ENCODE measurements around the gene CR1L. TPM values are rescaled to one million over a fixed set of nuclear protein-coding genes. Genes with fewer than 3 reads are reported as not detected.

Gene CR1L
- total RNA-seq, 4 donors from 2014 or later = 0.22 TPM; not detected in 3

GRCh38 chr1:207666342-207666741, 21.4 kb downstream of the CR1L start:
- Histone ChIP-seq H3K4me1 (peaks cover 0 to 7% of the 10 kb centered on the region in 2 donors), H3K27me3 (no peaks in the 10 kb centered on the region), H3K4me3 (replicated peaks in 1 of 3) (no peak overlapping the region), H3K9me3 (no peaks in the 10 kb centered on the region), H3K27ac (no peak overlapping the region), H3K36me3 (no peaks in the 10 kb centered on the region)
- intact Hi-C loops (cut with DNase I) = no loop called here
- DNase-seq = no peak
- 92 to 94% methylated on average over 1 of the region's 1 CpG for WGBS, 2 donors
- no peak for TF ChIP-seq CTCF (IDR thresholded peaks at IDR 0.05)
- no peak for TF ChIP-seq POLR2A (IDR thresholded peaks at IDR 0.05)

- no peak for TF ChIP-seq POLR2A (IDR thresholded peaks at IDR 0.05)
- TF ChIP-seq CTCF (IDR thresholded peaks at IDR 0.05) = no peak
- 15 to 18% methylated on average over 13 to 15 of the region's 44 CpGs for WGBS, 2 donors
- no peaks in the 10 kb centered on the region for H3K27me3 ChIP-seq
Observed at GRCh38 chr1:207669528-207670009, 24.6 kb downstream of the CR1L start.

GRCh38 chr1:207670192-207670591, 25.3 kb downstream of the CR1L start:
- H3K9me3 ChIP-seq = no peaks in the 10 kb centered on the region
- H3K4me3 ChIP-seq (replicated peaks in 1 of 3) = no peak overlapping the region
- no peak for DNase-seq
- peaks cover 0 to 7% of the 10 kb centered on the region in 2 donors for H3K4me1 ChIP-seq
- H3K27ac ChIP-seq = no peak overlapping the region
- no peak for TF ChIP-seq CTCF (IDR thresholded peaks at IDR 0.05)
- no peak for TF ChIP-seq POLR2A (IDR thresholded peaks at IDR 0.05)
- intact Hi-C loops (cut with DNase I) = no loop called here
- H3K36me3 ChIP-seq = no peaks in the 10 kb centered on the region
- WGBS, 2 donors = 77% methylated on average over 3 of the region's 3 CpGs
- no peaks in the 10 kb centered on the region for H3K27me3 ChIP-seq

More at GRCh38 chr1:207669528-207670009, 24.6 kb downstream of the CR1L start:
- no peak overlapping the region for H3K4me3 ChIP-seq (replicated peaks in 1 of 3)
- no peaks in the 10 kb centered on the region for H3K9me3 ChIP-seq
- H3K4me1 ChIP-seq = peaks cover 0 to 7% of the 10 kb centered on the region in 2 donors
- H3K27ac ChIP-seq = no peak overlapping the region
- DNase-seq = no peak
- intact Hi-C loops (cut with DNase I) = no loop called here
- H3K36me3 ChIP-seq = no peaks in the 10 kb centered on the region

GRCh38 chr1:207670997-207671396, 26.1 kb downstream of the CR1L start:
- Histone ChIP-seq H3K36me3 (no peaks in the 10 kb centered on the region), H3K27ac (no peak overlapping the region), H3K4me3 (replicated peaks in 1 of 3) (no peak overlapping the region), H3K9me3 (no peaks in the 10 kb centered on the region), H3K4me1 (peaks cover 0 to 7% of the 10 kb centered on the region in 2 donors), H3K27me3 (no peaks in the 10 kb centered on the region)
- peak; percentile 30 to 37 for DNase-seq
- 26 to 34% methylated on average over 3 of the region's 3 CpGs for WGBS, 2 donors
- intact Hi-C loops (cut with DNase I) = no loop called here
- no peak for TF ChIP-seq POLR2A (IDR thresholded peaks at IDR 0.05)
- TF ChIP-seq CTCF (IDR thresholded peaks at IDR 0.05) = no peak

GRCh38 chr1:207672522-207673130, 27.7 kb downstream of the CR1L start:
- H3K4me1 ChIP-seq = peaks cover 0 to 7% of the 10 kb centered on the region in 2 donors
- H3K27me3 ChIP-seq = no peaks in the 10 kb centered on the region
- no peaks in the 10 kb centered on the region for H3K9me3 ChIP-seq
- DNase-seq = peak; percentile 8 to 16
- intact Hi-C loops (cut with DNase I) = no loop called here
- no peaks in the 10 kb centered on the region for H3K36me3 ChIP-seq
- H3K27ac ChIP-seq = no peak overlapping the region
- TF ChIP-seq CTCF (IDR thresholded peaks at IDR 0.05) (peak in 3 of 6 experiments; percentile 12 to 32 (median 25)), POLR2A (IDR thresholded peaks at IDR 0.05) (no peak)
- no peak overlapping the region for H3K4me3 ChIP-seq (replicated peaks in 1 of 3)
- 35 to 40% methylated on average over 5 of the region's 5 CpGs for WGBS, 2 donors
